Activated naive CD8-positive, alpha-beta T cell treated with anti-CD3 and anti-CD28 coated beads, Interleukin-2, amount 50 U/mL, for 16 hours (primary cell): ENCODE measurements around the gene CNTN5.

Experiments
- DNase-seq: peaks from one replicate; pipeline ENCODE4 v3.0.0-alpha.2; 2020; ENCODE audit warnings: low read depth, low spot score

CNTN5 gene

GRCh38 chr11:99614352-99614751 is 593.6 kb downstream of the CNTN5 start:
- no peak for DNase-seq

DNA sequence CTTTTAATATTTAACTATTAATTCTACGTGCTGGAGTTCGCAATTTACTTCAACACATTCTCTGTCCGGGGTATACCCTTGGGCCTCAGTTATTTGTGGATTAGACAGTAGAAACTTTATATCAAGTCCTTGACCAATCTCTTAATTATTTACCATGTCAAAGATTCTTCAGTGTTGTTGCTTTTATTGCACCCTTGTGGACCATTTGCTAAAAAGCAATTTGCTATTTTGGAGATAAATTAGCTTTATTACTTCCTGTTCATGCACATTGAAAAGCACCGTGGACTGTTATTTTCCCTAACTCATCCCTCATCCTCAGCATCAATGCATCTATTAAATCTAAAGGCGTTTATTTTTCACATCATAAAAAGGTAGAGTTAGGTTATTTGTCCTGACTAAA is 609.9 kb downstream of the CNTN5 start:
- DNase-seq, result no peak

DNA sequence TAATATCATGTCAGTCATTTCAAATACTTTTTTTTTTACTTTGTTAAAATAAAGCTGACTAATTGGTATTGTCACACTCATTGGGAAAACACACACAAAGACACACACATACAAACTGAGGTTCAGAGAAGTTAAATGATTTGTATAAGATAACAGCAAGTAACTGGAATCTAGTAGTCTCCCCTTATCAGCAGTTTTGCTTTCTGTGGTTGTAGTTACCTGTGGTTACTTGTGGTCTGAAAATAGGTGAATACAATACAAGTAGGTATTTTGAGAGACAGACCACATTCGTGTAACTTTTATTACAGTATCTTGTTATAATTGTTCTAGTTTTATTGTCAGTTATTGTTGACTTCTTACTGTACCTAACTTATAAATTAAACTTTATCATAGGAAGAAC is 610.9 kb downstream of the CNTN5 start:
- DNase-seq, result no peak

GRCh38 chr11:99632969-99633368 is 612.2 kb downstream of the CNTN5 start:
- DNase-seq, result no peak

DNA sequence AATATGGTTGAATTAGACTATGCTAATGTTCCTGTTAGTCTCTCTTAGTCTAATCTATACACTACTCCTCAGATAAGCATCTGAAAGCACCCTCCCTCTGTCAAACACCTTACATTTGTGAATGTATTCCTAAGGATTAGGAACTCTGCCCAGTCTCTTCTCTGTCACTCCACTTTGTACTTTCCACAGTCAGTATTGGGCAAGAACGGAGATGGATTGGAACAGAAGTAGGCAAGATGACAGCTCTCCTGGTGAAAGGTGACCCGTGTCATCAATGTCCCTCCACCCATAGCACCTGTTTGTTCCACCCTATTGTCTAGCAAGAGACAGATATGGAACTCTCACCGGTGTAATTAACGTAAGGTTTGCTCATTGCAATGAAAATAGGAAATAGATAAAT is 613.8 kb downstream of the CNTN5 start:
- no peak for DNase-seq

GRCh38 chr11:99638073-99638553 is 617.4 kb downstream of the CNTN5 start:
- DNase-seq, result no peak

- DNase-seq, result no peak
These were observed 619.9 kb downstream of the CNTN5 start for GRCh38 chr11:99640671-99641070.

DNA sequence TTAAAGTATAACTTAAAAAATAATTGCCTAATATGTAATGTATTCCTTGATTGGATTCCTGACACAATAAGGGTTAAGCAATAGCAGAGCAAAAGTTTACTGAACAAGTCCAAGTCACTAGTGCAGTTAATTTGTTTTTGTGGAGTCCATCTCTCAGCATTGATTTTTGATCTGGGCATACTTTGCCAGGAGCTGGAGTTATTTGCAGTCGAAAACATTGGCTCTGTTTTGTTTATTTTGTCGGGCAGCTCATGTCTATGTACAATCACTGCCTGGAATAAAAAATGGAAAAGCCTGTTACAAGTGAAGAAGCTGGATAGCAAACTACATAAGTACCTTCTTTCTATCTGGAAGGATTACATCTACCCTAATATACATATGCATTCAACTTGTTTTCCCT is 625.2 kb downstream of the CNTN5 start:
- DNase-seq, result no peak

DNA sequence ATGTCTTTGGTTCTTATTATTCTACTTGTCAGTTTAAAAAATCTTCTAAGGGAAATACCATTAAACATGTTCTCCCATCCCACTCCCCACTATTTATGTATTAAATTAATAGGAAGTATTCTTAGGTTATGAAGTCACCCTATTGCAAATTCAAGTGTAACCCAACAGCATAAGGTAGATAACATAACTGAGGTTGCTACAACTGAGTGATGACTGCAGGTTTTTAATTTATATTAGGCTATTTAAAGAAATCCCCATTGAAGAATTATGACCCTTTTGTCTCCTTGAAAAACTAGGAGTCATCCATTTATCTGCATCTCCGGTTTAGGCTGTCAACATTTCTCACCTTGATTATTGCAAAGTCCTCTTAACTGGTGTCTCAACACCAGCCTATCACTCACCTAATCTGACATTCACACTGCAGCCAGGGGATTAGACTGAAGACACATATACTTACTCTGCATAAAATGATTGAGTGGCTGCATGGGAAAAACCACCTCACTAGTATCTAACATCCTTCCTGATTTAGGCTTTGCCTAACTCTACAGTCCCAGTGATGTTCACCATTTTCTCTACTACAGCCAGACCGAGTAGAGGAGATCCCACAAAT is 649.4 kb downstream of the CNTN5 start:
- no peak for DNase-seq

- no peak for DNase-seq
These were observed 651.2 kb downstream of the CNTN5 start for GRCh38 chr11:99671808-99672409.

DNA sequence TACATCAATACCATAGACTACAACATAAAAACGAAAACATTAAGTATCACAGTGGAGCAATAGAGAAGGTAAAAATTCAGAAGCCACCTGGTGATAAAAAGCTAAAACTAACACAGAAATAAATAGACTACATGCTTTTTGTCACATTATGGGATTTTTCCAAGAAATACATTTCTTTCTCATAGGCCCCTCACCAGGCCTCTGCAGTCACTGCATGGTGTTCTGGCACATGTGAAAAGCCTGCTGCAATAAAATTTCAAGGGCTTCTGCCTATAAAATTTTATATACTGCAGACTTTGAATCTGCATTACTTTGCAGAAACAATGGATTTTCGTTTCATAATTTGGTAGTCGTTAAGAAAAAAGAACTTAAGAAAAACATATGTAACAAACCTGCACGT is 655.5 kb downstream of the CNTN5 start:
- DNase-seq, result no peak

DNA sequence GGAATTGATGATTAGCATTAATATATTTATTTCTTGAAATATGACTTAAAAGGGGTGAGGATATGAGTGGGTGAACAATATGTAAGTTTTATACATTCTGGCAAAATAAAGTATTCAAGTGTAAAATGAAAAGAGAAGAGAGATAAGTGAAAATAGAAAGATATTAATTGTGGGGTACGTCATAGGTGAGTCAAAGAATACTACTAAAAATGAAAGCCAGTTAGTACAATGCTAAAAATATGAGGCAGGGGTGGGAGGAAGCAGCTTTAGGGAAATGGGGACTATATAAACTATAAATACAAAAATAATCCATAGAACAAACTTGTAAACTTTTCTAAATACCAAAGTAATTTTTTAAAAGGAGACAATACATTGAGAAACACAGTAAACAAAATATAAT is 661.4 kb downstream of the CNTN5 start:
- no peak for DNase-seq

DNA sequence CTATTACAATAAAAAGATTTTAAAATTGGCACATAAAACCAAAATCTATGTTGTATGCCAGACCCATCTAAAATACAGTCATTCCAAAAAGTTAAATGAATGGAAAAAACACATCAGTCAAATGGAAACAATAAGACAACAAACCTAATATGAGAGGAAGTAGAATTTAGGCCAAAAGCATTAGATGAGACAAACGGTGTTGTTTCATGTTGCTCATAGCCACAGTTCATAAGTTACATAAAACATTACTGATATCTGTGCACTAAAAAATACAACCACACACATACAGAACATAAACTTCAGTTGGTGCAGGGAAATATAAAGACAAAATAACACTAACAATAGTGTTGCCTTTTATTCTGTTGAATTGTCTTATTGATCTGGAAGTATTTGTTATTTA is 661.9 kb downstream of the CNTN5 start:
- no peak for DNase-seq

DNA sequence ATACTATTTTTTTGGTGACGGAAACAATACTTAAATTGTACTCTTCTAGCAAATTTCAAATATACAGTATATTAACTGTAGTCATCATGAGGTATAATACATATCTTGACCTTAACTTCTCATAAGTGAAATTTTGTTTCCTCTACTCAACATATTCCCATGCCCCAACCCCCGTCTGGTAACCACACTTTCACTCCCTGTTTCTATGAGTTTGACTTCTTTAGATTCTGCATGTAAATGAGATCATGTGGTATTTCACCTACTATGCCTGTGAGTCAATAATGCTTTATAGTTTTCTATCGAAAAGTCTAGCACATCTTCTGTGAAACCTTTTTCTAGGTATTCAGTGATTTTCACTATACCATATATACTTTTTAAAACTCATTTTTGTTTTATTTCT is 663.2 kb downstream of the CNTN5 start:
- no peak for DNase-seq

DNA sequence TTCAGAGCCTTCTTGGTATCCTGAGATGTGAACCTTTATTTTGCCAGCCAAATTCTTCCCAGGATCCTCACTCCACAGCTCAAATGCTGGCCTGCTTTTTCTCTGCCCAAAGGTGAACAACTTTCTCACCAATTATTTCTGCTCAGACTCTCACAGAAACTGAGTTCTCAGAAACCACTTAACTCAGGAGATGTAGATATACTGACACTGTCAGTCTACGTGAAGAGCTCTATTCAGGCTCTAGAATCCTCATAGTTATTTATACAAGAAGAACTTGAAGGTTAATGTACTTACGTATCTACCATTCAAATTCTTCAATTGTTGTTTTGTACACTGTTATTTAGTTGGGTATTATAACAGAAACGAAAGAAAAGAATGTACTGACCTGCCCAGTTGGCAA is 666.1 kb downstream of the CNTN5 start:
- no peak for DNase-seq

GRCh38 chr11:99687320-99687719 is 666.6 kb downstream of the CNTN5 start:
- DNase-seq, result no peak

DNA sequence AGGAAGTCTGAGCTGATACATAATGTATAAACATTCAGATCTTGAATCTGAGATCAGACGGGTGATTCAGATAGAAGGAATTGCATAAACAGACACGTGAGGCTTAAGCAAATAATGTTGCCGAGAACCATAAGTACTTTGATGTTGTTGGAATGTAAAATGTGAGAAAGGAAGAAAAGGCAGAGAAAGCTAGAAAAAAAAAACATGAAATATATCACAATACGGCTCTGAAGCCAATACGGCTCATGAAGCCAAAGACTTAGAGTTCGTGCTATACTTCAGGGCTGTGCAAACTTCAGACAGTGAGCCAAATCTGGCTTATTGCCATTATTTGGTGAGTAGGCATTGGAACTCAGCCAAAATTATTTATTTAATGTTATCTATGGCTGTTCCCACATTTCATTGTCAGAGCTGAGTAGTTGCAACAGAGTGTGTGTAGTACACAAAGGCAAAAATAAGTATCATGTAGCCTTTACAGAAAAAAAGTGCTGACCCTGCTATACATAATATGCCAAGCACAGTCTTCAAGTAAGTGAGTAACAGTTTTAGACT is 673.3 kb downstream of the CNTN5 start:
- DNase-seq, result no peak

DNA sequence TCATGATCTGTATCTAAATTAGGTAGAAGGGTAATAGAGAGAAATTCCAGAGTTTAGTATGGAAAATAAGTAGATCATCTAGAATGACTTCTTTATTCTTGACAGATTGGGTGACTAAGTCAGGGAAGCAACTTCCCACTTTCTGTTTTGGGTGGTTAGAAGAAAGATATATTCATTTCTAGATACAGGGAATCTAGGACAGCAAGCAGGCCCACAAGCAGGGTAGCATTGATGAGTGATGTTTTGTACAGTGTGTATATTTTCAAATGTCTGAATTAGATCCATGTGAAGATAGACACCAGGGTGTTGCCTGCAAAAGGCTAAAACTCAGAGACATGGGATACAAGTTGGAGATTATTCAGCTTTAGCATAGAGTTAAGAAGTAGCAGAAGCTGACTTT is 674.4 kb downstream of the CNTN5 start:
- no peak for DNase-seq

GRCh38 chr11:99706848-99707247 is 686.1 kb downstream of the CNTN5 start:
- DNase-seq, result no peak

GRCh38 chr11:99708928-99709672 is 688.4 kb downstream of the CNTN5 start:
- DNase-seq, result no peak

GRCh38 chr11:99716302-99716701 is 695.6 kb downstream of the CNTN5 start:
- no peak for DNase-seq

GRCh38 chr11:99718291-99718690 is 697.5 kb downstream of the CNTN5 start:
- no peak for DNase-seq
